ENCODE results near the gene FAXDC2.

Gene FAXDC2

DNA sequence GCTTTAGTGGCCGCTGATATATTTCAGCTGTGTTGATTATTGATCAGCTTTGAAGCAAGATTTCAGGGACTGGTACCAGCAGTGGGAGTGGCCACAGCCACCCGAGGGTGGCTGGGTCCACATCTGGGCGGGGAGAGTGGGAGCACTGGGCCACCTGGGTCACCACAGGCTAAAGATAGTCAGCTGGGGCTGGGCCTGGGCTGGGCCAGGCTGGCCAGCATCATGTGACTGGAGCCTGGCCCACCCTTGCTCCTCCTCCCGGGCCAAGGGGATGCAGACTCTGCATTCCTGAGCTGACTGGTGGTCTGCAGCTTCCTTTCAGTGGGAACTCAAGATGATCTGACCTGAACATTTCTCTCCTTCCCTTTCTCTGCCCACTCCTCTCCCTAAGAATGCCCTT lies 68.1 kb downstream of the FAXDC2 start:
- Mint-ChIP-seq H3K4me1 (peaks cover 65% of the 10 kb centered on the region), H3K4me3 (no peak overlapping the region), H3K36me3 (ENCODE audit: low read depth) (peaks cover 6% of the 10 kb centered on the region), H3K9me3 (no peaks in the 10 kb centered on the region), H3K27ac (peak overlapping the region; percentile 46), H3K27me3 (ENCODE audit: low read depth, poor library complexity) (no peaks in the 10 kb centered on the region)
- TF ChIP-seq CTCF (IDR thresholded peaks at IDR 0.05), result no peak
- DNase-seq, result no peak

- H3K27me3 Mint-ChIP-seq (ENCODE audit: low read depth, poor library complexity), result no peaks in the 10 kb centered on the region
- H3K4me1 Mint-ChIP-seq, result peaks cover 62% of the 10 kb centered on the region
- no peak for DNase-seq
Observed at GRCh38 chr5:154780128-154780527, 70.3 kb downstream of the FAXDC2 start.

GRCh38 chr5:154779105-154779504 lies 71.3 kb downstream of the FAXDC2 start:
- H3K27me3 Mint-ChIP-seq (ENCODE audit: low read depth, poor library complexity), result no peaks in the 10 kb centered on the region
- peaks cover 62% of the 10 kb centered on the region for H3K4me1 Mint-ChIP-seq
- H3K4me3 Mint-ChIP-seq, result no peak overlapping the region
- H3K36me3 Mint-ChIP-seq (ENCODE audit: low read depth), result peaks cover 6% of the 10 kb centered on the region
- H3K9me3 Mint-ChIP-seq, result no peaks in the 10 kb centered on the region
- H3K27ac Mint-ChIP-seq, result no peak overlapping the region
- no peak for DNase-seq
- no peak for TF ChIP-seq CTCF (IDR thresholded peaks at IDR 0.05)

More at GRCh38 chr5:154780128-154780527, 70.3 kb downstream of the FAXDC2 start:
- no peaks in the 10 kb centered on the region for H3K9me3 Mint-ChIP-seq
- peak overlapping the region; percentile 72 for H3K27ac Mint-ChIP-seq
- TF ChIP-seq CTCF (IDR thresholded peaks at IDR 0.05), result no peak
- H3K4me3 Mint-ChIP-seq, result no peak overlapping the region
- H3K36me3 Mint-ChIP-seq (ENCODE audit: low read depth), result peaks cover 6% of the 10 kb centered on the region

DNA sequence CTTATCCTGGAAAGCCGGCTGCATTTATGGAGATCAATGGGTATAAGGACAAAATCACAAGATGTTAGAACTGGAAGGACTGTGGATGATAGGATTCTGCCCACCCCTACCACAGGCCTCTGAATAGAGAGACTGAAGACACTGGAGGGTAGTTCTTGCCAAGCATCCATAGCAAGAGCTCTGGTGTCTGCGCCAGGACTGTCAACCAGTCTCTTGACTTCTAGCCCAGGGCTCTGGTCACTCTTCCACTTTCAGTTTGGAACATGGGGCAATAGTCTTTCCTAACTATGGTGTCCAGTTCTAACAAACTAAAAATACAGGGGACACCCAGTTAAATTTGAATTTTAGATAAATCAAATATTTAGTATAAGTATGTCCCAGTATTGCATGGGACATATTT lies 71.9 kb downstream of the FAXDC2 start:
- Mint-ChIP-seq H3K4me1 (peaks cover 58% of the 10 kb centered on the region), H3K4me3 (no peak overlapping the region), H3K27ac (no peak overlapping the region), H3K36me3 (ENCODE audit: low read depth) (peaks cover 6% of the 10 kb centered on the region), H3K9me3 (no peaks in the 10 kb centered on the region), H3K27me3 (ENCODE audit: low read depth, poor library complexity) (no peaks in the 10 kb centered on the region)
- DNase-seq, result no peak
- no peak for TF ChIP-seq CTCF (IDR thresholded peaks at IDR 0.05)

DNA sequence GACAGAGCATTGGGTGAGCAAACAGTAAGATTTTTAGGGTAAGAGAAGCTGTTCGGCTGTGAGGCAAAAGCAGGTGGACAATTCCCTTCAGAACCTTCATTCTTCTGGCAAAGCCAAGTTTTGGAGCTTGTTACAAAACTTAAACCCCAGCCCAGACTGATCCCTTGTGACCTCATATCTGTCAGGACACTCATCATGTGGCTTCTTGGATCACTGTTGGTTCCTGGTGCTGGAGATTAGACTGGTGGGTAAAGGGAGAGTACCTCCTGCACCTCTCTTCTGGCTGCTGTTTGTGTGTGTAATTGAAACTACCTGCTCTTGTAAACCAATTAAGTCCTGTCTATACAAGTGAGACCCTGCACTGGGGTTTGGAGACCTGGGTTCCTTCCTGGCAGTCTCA lies 74.2 kb downstream of the FAXDC2 start:
- no peaks in the 10 kb centered on the region for H3K9me3 Mint-ChIP-seq
- no peaks in the 10 kb centered on the region for H3K27me3 Mint-ChIP-seq (ENCODE audit: low read depth, poor library complexity)
- peaks cover 58% of the 10 kb centered on the region for H3K4me1 Mint-ChIP-seq
- peak overlapping the region; percentile 5 for H3K27ac Mint-ChIP-seq
- H3K4me3 Mint-ChIP-seq, result no peak overlapping the region
- peaks cover 6% of the 10 kb centered on the region for H3K36me3 Mint-ChIP-seq (ENCODE audit: low read depth)
- no peak for TF ChIP-seq CTCF (IDR thresholded peaks at IDR 0.05)
- DNase-seq, result no peak

- Mint-ChIP-seq H3K36me3 (ENCODE audit: low read depth) (no peaks in the 10 kb centered on the region), H3K4me1 (peaks cover 64% of the 10 kb centered on the region), H3K9me3 (no peaks in the 10 kb centered on the region), H3K4me3 (no peak overlapping the region), H3K27ac (peak overlapping the region; percentile 77), H3K27me3 (ENCODE audit: low read depth, poor library complexity) (no peaks in the 10 kb centered on the region)
- no peak for TF ChIP-seq CTCF (IDR thresholded peaks at IDR 0.05)
- no peak for DNase-seq
Observed at GRCh38 chr5:154773326-154773725, 77.1 kb downstream of the FAXDC2 start.
